IMR-90 (cell line): ENCODE data around the gene PAX1. TPM values are rescaled to one million over a fixed set of nuclear protein-coding genes. Genes with fewer than 3 reads are reported as not detected.

Experiments used
- ATAC-seq: fragments of 200-7000 bp; cut with Tn5 transposase; 2 replicates; pipeline ENCODE4 v1.9.1; 2020; ENCODE audit warnings: low read depth, mild to moderate bottlenecking, moderate library complexity
- BruUV-seq: library from RNA; stranded (reverse); fragments of 400-500 nt; replicated peaks from 2 replicates; lab custom pipeline; 2021; lab: Mats Ljungman, UMichigan
- CTCF ChIA-PET: fragments of 300-600 bp; formaldehyde crosslinking; extraction: SDS; loops from one replicate; lab custom pipeline; 2021; ENCODE audit warnings: antibody characterized with exemption; lab: Yijun Ruan, JAX
- POLR2A ChIA-PET: fragments of 300-600 bp; sonication (Branson Sonifier 250); formaldehyde crosslinking; loops from one replicate; lab custom pipeline; 2022; ENCODE audit warnings: antibody characterized with exemption; ENCODE audit not compliant: unreplicated experiment; lab: Charles Lee
- DNase-seq: peaks from one replicate; pipeline ENCODE4 v3.0.0; 2013
- H2AFZ ChIP-seq: replicated peaks from 2 replicates; pipeline ENCODE3; 2013; ENCODE audit warnings: low read length, mild to moderate bottlenecking; ENCODE audit not compliant: poor library complexity
- H2AK5ac ChIP-seq: 2 replicates; pipeline ENCODE4 v1.6.1; 2013; ENCODE audit warnings: low read depth, low read length, inconsistent platforms
- H2AK9ac ChIP-seq: replicated peaks from 2 replicates; pipeline ENCODE3; 2013; ENCODE audit warnings: mild to moderate bottlenecking, low read depth, low read length, moderate library complexity; ENCODE audit not compliant: poor library complexity
- H2BK120ac ChIP-seq: 2 replicates; pipeline ENCODE4 v1.6.1; 2013; ENCODE audit warnings: low read depth, low read length, inconsistent platforms
- H2BK15ac ChIP-seq: 3 replicates; pipeline ENCODE4 v1.6.1; 2013; ENCODE audit warnings: low read depth, low read length, inconsistent platforms
- H2BK20ac ChIP-seq: 2 replicates; pipeline ENCODE4 v1.6.1; 2013; ENCODE audit warnings: low read depth, mild to moderate bottlenecking, inconsistent platforms, low read length, moderate library complexity
- H2BK5ac ChIP-seq: 2 replicates; pipeline ENCODE4 v1.6.1; 2013; ENCODE audit warnings: mild to moderate bottlenecking, low read depth, low read length, inconsistent platforms; ENCODE audit not compliant: poor library complexity, severe bottlenecking
- H3K14ac ChIP-seq: replicated peaks from 2 replicates; pipeline ENCODE4 v1.6.1; 2013; ENCODE audit warnings: low read depth, low read length, inconsistent platforms
- H3K18ac ChIP-seq: 2 replicates; pipeline ENCODE4 v1.6.1; 2013; ENCODE audit warnings: low read depth, low read length, control low read depth
- H3K23ac ChIP-seq: 2 replicates; pipeline ENCODE4 v1.6.1; 2013; ENCODE audit warnings: low read depth, low read length, inconsistent platforms
- H3K27ac ChIP-seq: 2 replicates; pipeline ENCODE4 v1.5.1; 2013; ENCODE audit warnings: mild to moderate bottlenecking, control low read depth, low read length; ENCODE audit not compliant: insufficient read depth
- H3K27me3 ChIP-seq: 2 replicates; pipeline ENCODE4 v1.6.1; 2013; ENCODE audit warnings: low read length; ENCODE audit not compliant: control insufficient read depth, insufficient read depth
- H3K36me3 ChIP-seq: 2 replicates; pipeline ENCODE4 v1.6.1; 2013; ENCODE audit warnings: low read length, mixed read lengths; ENCODE audit not compliant: control insufficient read depth, insufficient read depth
- H3K4ac ChIP-seq: 2 replicates; pipeline ENCODE4 v1.6.1; 2013; ENCODE audit warnings: low read depth, low read length, inconsistent platforms
- H3K4me1 ChIP-seq: 2 replicates; pipeline ENCODE4 v1.6.1; 2013; ENCODE audit warnings: low read length, mixed read lengths; ENCODE audit not compliant: control insufficient read depth, insufficient read depth
- H3K4me2 ChIP-seq: 2 replicates; pipeline ENCODE4 v1.6.1; 2013; ENCODE audit warnings: low read depth, mild to moderate bottlenecking, control low read depth, low read length, moderate library complexity
- H3K4me3 ChIP-seq: 2 replicates; pipeline ENCODE4 v1.5.1; 2013; ENCODE audit warnings: low read depth, mild to moderate bottlenecking, control low read depth, low read length, moderate library complexity; ENCODE audit not compliant: insufficient read depth
- H3K56ac ChIP-seq: 2 replicates; pipeline ENCODE4 v1.6.1; 2013; ENCODE audit warnings: low read length, inconsistent platforms; ENCODE audit not compliant: insufficient read depth; ENCODE audit errors: extremely low read depth
- H3K79me1 ChIP-seq, 2 experiments: 2 replicates each; pipeline ENCODE4 v1.6.1; 2013; ENCODE audit warnings: low read length in 2 of 2, inconsistent platforms in 1 of 2, low read depth in 1 of 2
- H3K9ac ChIP-seq: 2 replicates; pipeline ENCODE4 v1.6.1; 2013; ENCODE audit warnings: low read depth, low read length, control low read depth
- H3K9me1 ChIP-seq: 2 replicates; pipeline ENCODE4 v1.6.1; 2013; ENCODE audit warnings: low read length, inconsistent platforms; ENCODE audit not compliant: insufficient read depth
- H3K9me3 ChIP-seq: 2 replicates; pipeline ENCODE4 v1.6.1; 2013; ENCODE audit warnings: low read length; ENCODE audit not compliant: control insufficient read depth, insufficient read depth
- H4K20me1 ChIP-seq: 2 replicates; pipeline ENCODE4 v1.6.1; 2013; ENCODE audit warnings: low read length, inconsistent platforms; ENCODE audit not compliant: insufficient read depth
- H4K5ac ChIP-seq: 2 replicates; pipeline ENCODE4 v1.6.1; 2013; ENCODE audit warnings: mild to moderate bottlenecking, low read depth, low read length, control low read depth
- H4K8ac ChIP-seq, 2 experiments: 2 replicates each; pipeline ENCODE4 v1.6.1; 2013; ENCODE audit warnings: low read depth in 2 of 2, low read length in 2 of 2, control low read depth in 1 of 2, inconsistent platforms in 1 of 2
- H4K91ac ChIP-seq: 2 replicates; pipeline ENCODE4 v1.6.1; 2013; ENCODE audit warnings: low read depth, low read length, inconsistent platforms; ENCODE audit not compliant: insufficient read depth
- CEBPB ChIP-seq: IDR thresholded peaks from 2 replicates; pipeline ENCODE4 v1.6.1; 2012; ENCODE audit warnings: low read depth, low read length, improper control_type of control experiment
- CTCF ChIP-seq: conservative IDR thresholded peaks from 2 replicates; pipeline ENCODE4 v1.5.1; 2012; ENCODE audit warnings: mild to moderate bottlenecking, low read depth, low read length, improper control_type of control experiment
- ELK1 ChIP-seq: fragments of 150-350 bp; IDR thresholded peaks from 2 replicates; pipeline ENCODE4 v1.6.1; 2016; ENCODE audit warnings: low read depth, mild to moderate bottlenecking, low read length, moderate library complexity, borderline replicate concordance
- MAFK ChIP-seq: IDR thresholded peaks from 2 replicates; pipeline ENCODE4 v1.6.1; 2012; ENCODE audit warnings: low read depth, low read length, improper control_type of control experiment
- MAZ ChIP-seq: IDR thresholded peaks from 2 replicates; pipeline ENCODE4 v1.6.1; 2012; ENCODE audit warnings: low read depth, mild to moderate bottlenecking, low read length, improper control_type of control experiment, moderate library complexity, borderline replicate concordance
- MXI1 ChIP-seq: IDR thresholded peaks from 2 replicates; pipeline ENCODE4 v1.6.1; 2012; ENCODE audit warnings: low read depth, mild to moderate bottlenecking, low read length, moderate library complexity, borderline replicate concordance
- NFE2L2 ChIP-seq: fragments of 150-350 bp; IDR thresholded peaks from 2 replicates; pipeline ENCODE4 v1.6.1; 2016; ENCODE audit warnings: low read depth, mild to moderate bottlenecking, low read length
- POLR2A ChIP-seq: IDR thresholded peaks from 2 replicates; pipeline ENCODE4 v1.6.1; 2012; ENCODE audit warnings: mild to moderate bottlenecking, low read depth, low read length
- RFX5 ChIP-seq: IDR thresholded peaks from 2 replicates; pipeline ENCODE4 v1.8.0; 2012; ENCODE audit warnings: low read depth, mild to moderate bottlenecking, low read length, moderate library complexity
- SMC3 ChIP-seq: fragments of 150-350 bp; IDR thresholded peaks from 2 replicates; pipeline ENCODE4 v1.6.1; 2016; ENCODE audit warnings: low read depth, mild to moderate bottlenecking, antibody characterized with exemption, low read length, moderate library complexity
- USF2 ChIP-seq: fragments of 150-350 bp; IDR thresholded peaks from 2 replicates; pipeline ENCODE4 v1.6.1; 2017; ENCODE audit warnings: mild to moderate bottlenecking, antibody characterized with exemption, low read length, low read depth
- WGBS, 2 experiments: methylation state at CpG; one replicate each; pipeline versions ENCODE4 v1.1.5 to v1.1.7; 2013; ENCODE audit warnings: missing lambda C conversion rate in 2 of 2; ENCODE audit not compliant: insufficient read length in 1 of 2; ENCODE audit errors: extremely low coverage in 2 of 2; 5-methylcytosine and 5-hydroxymethylcytosine counted together
- dilution Hi-C: fragments of 300-500 bp; cut with HindIII; formaldehyde crosslinking; loops from one replicate; pipeline ENCODE4 v1.14.3; 2018; ENCODE audit warnings: low sequenced_read_pairs; ENCODE audit not compliant: unreplicated experiment
- in situ Hi-C: fragments of 300-500 bp; cut with MboI; formaldehyde crosslinking; loops from 3 replicates; pipeline ENCODE4 v1.14.3; 2019; ENCODE audit warnings: low sequenced_read_pairs, inconsistent platforms, mixed read lengths
- intact Hi-C: fragments of 100-400 bp; cut with micrococcal nuclease; formaldehyde crosslinking; loops from 2 replicates; pipeline ENCODE4 v1.10.0; 2022
- polyA plus RNA-seq, 3 experiments: library from polyadenylated mRNA; depleted of rRNA; stranded (reverse); fragments of >200 nt; gene quantifications; 2 replicates each; pipeline ENCODE4 v1.2.3, GENCODE V29; 2012; ENCODE audit warnings: low replicate concordance in 1 of 3
- total RNA-seq: library from RNA; depleted of rRNA; stranded (reverse); fragments of >200 nt; gene quantifications from 2 replicates; pipeline ENCODE4 v1.2.3, GENCODE V29; 2012

Gene PAX1
- total and polyA plus RNA-seq, 2 of the 4 experiments (the other 2 are of a cell fraction) = not detected

- H3K79me1 ChIP-seq = no peaks in the 10 kb centered on the region
- no peak overlapping the region for H3K4ac ChIP-seq
- intact Hi-C loops (no loop called here), dilution Hi-C loops (no loop called here), in situ Hi-C loops (loop anchor here (25.0 kb wide), 1 partner anchor 611 kb away; no protein-coding TSS in a partner anchor)
- peaks cover 40% of the 10 kb centered on the region for H3K27me3 ChIP-seq
- BruUV-seq = no TSS peak
- H4K91ac ChIP-seq = no peak overlapping the region
- H2BK20ac ChIP-seq = no peak overlapping the region
- no peak for ATAC-seq
- no peak overlapping the region for H3K27ac ChIP-seq
- H3K56ac ChIP-seq = no peak overlapping the region
- H3K4me3 ChIP-seq = no peak overlapping the region
- no peak overlapping the region for H3K4me2 ChIP-seq
- ChIA-PET POLR2A (no interaction called here), CTCF (no interaction called here)
- H4K5ac ChIP-seq = no peak overlapping the region
- H3K9me3 ChIP-seq = no peaks in the 10 kb centered on the region
- WGBS, 2 experiments = 0% methylated on average over 2 of the region's 33 CpGs; no CpG with 5 or more reads in 1 of the 2 experiments
- H3K9ac ChIP-seq = no peak overlapping the region
- no peak overlapping the region for H3K14ac ChIP-seq
- DNase-seq = no peak
- no peaks in the 10 kb centered on the region for H4K20me1 ChIP-seq
- TF ChIP-seq SMC3 (no peak), CEBPB (no peak), POLR2A (no peak), MXI1 (no peak), MAZ (no peak), RFX5 (no peak), NFE2L2 (no peak), ELK1 (no peak), USF2 (no peak), MAFK (no peak), CTCF (no peak)
- H2AK9ac ChIP-seq = no peak overlapping the region
- no peak overlapping the region for H2BK120ac ChIP-seq
- no peaks in the 10 kb centered on the region for H3K4me1 ChIP-seq
- H2AFZ ChIP-seq = no peak overlapping the region
- H4K8ac ChIP-seq = no peak overlapping the region
- no peak overlapping the region for H2BK15ac ChIP-seq
- H2AK5ac ChIP-seq = no peak overlapping the region
- no peak overlapping the region for H3K23ac ChIP-seq
- H3K9me1 ChIP-seq = no peaks in the 10 kb centered on the region
- no peaks in the 10 kb centered on the region for H3K36me3 ChIP-seq
- no peak overlapping the region for H3K18ac ChIP-seq
- H2BK5ac ChIP-seq = no peak overlapping the region
Observed at GRCh38 chr20:21701171-21701876, 4.1 kb upstream of the PAX1 start.
